Liver (tissue), 9 donors: Measurements from ENCODE around the gene PCBD1. TPM values are rescaled to one million over a fixed set of nuclear protein-coding genes. Genes with fewer than 3 reads are reported as not detected.
"Not testable (repeated sequence)": the region's sequence is repeated elsewhere in the genome, so short reads cannot be mapped to it uniquely, and the experiment has no call there.

Source experiments
- DNase-seq: peaks from one replicate; pipeline ENCODE4 v3.0.0-alpha.2; 2017; ENCODE audit warnings: low spot score
- H3K27ac ChIP-seq, 2 donors: one replicate each; pipeline ENCODE4 v1.7.0; 2013; ENCODE audit warnings: inconsistent platforms in 2 of 2, low read length in 2 of 2, control low read depth in 1 of 2, low read depth in 1 of 2, mild to moderate bottlenecking in 1 of 2
- H3K27me3 ChIP-seq, 4 donors: one replicate each; pipeline versions ENCODE4 v1.6.1 to v1.7.0; 2013; ENCODE audit warnings: low read length in 3 of 4, inconsistent platforms in 1 of 4, mild to moderate bottlenecking in 1 of 4, moderate library complexity in 1 of 4; ENCODE audit not compliant: control insufficient read depth in 4 of 4, insufficient read depth in 4 of 4
- H3K36me3 ChIP-seq, 4 donors: one replicate each; pipeline versions ENCODE4 v1.6.1 to v1.7.0; 2013; ENCODE audit warnings: low read length in 3 of 4, mild to moderate bottlenecking in 3 of 4, low read depth in 1 of 4, moderate library complexity in 1 of 4; ENCODE audit not compliant: control insufficient read depth in 4 of 4, insufficient read depth in 3 of 4
- H3K4me1 ChIP-seq, 4 donors: one replicate each; pipeline versions ENCODE4 v1.6.1 to v1.7.0; 2013; ENCODE audit warnings: low read length in 3 of 4, mild to moderate bottlenecking in 3 of 4, moderate library complexity in 1 of 4; ENCODE audit not compliant: control insufficient read depth in 4 of 4, insufficient read depth in 4 of 4
- H3K4me3 ChIP-seq, 3 donors: one replicate each; pipeline versions ENCODE4 v1.6.1 to v1.7.0; 2013; ENCODE audit warnings: low read length in 3 of 3, control low read depth in 1 of 3, low read depth in 1 of 3, mild to moderate bottlenecking in 1 of 3
- H3K9ac ChIP-seq, 2 donors: one replicate each; pipeline ENCODE4 v1.7.0; 2013; ENCODE audit warnings: low read length in 2 of 2, mild to moderate bottlenecking in 2 of 2, moderate library complexity in 2 of 2, control low read depth in 1 of 2, low read depth in 1 of 2
- H3K9me3 ChIP-seq, 4 donors: one replicate each; pipeline versions ENCODE4 v1.6.1 to v1.7.0; 2013; ENCODE audit warnings: low read length in 3 of 4; ENCODE audit not compliant: control insufficient read depth in 4 of 4
- ATF3 ChIP-seq: IDR thresholded peaks from 2 replicates; pipeline ENCODE4 v1.6.1; 2016; ENCODE audit warnings: antibody characterized with exemption
- CTCF ChIP-seq: fragments of 150-350 bp; IDR thresholded peaks from 2 replicates; pipeline ENCODE4 v1.5.1; 2017; ENCODE audit warnings: improper control_type of control experiment, low read depth, low read length; ENCODE audit not compliant: missing input control
- EGR1 ChIP-seq, 2 donors: IDR thresholded peaks; 2 replicates each; pipeline ENCODE4 v1.6.1; 2016 to 2018; ENCODE audit warnings: antibody characterized with exemption in 2 of 2, low read depth in 2 of 2
- FOXA1 ChIP-seq: IDR thresholded peaks from 2 replicates; pipeline ENCODE4 v1.6.1; 2016; ENCODE audit warnings: antibody characterized with exemption
- FOXA2 ChIP-seq: IDR thresholded peaks from 2 replicates; pipeline ENCODE4 v1.6.1; 2016; ENCODE audit warnings: antibody characterized with exemption
- GABPA ChIP-seq, 2 donors: IDR thresholded peaks in 1 of 2; conservative IDR thresholded peaks in 1 of 2; 2 replicates each; pipeline ENCODE4 v1.6.1; 2016; ENCODE audit warnings: antibody characterized with exemption in 2 of 2, mild to moderate bottlenecking in 1 of 2, moderate library complexity in 1 of 2
- HNF4A ChIP-seq, 2 donors: conservative IDR thresholded peaks; 2 replicates each; pipeline ENCODE4 v1.6.1; 2016; ENCODE audit warnings: antibody characterized with exemption in 2 of 2, mild to moderate bottlenecking in 2 of 2
- HNF4G ChIP-seq: IDR thresholded peaks from 2 replicates; pipeline ENCODE4 v1.6.1; 2016; ENCODE audit warnings: antibody characterized with exemption
- MAX ChIP-seq: IDR thresholded peaks from 2 replicates; pipeline ENCODE4 v1.6.1; 2016; ENCODE audit warnings: antibody characterized with exemption
- NR2F2 ChIP-seq: IDR thresholded peaks from 2 replicates; pipeline ENCODE4 v1.6.1; 2016; ENCODE audit warnings: antibody characterized with exemption
- RAD21 ChIP-seq, 2 donors: IDR thresholded peaks; 2 replicates each; pipeline ENCODE4 v1.6.1; 2016; ENCODE audit warnings: antibody characterized with exemption in 2 of 2, mild to moderate bottlenecking in 2 of 2
- SP1 ChIP-seq: IDR thresholded peaks from 2 replicates; pipeline ENCODE4 v1.6.1; 2018; ENCODE audit warnings: antibody characterized with exemption, mild to moderate bottlenecking
- TAF1 ChIP-seq: conservative IDR thresholded peaks from 2 replicates; pipeline ENCODE4 v1.6.1; 2016; ENCODE audit warnings: antibody characterized with exemption, mild to moderate bottlenecking
- YY1 ChIP-seq: IDR thresholded peaks from 2 replicates; pipeline ENCODE4 v1.6.1; 2016; ENCODE audit warnings: antibody characterized with exemption, mild to moderate bottlenecking
- ZBTB33 ChIP-seq: IDR thresholded peaks from 2 replicates; pipeline ENCODE4 v1.6.1; 2016; ENCODE audit warnings: antibody characterized with exemption
- WGBS: extraction: QIAGEN DNeasy Blood & Tissue Kit; methylation state at CpG from one replicate; pipeline ENCODE4 v1.1.7; 2013; 5-methylcytosine and 5-hydroxymethylcytosine counted together
- polyA plus RNA-seq, 2 donors: library from polyadenylated mRNA; stranded (reverse) in 1 of 2; unstranded in 1 of 2; fragments of 200-250 nt in 1 of 2; fragments of >200 nt in 1 of 2; fragmentation: Nextera tagmentation in 1 of 2; extraction: Ambion mirVana in 1 of 2; gene quantifications; one replicate each; pipeline versions ENCODE4 v1.2.1 to v1.2.3, GENCODE V29; 2013 to 2015
- total RNA-seq, 2 donors: library from RNA; depleted of rRNA; stranded (reverse); fragments of >200 nt; gene quantifications; one replicate each; pipeline ENCODE4 v1.2.3, GENCODE V29; 2014
- donor health status: healthy.
- donor health status: healthy.
- donor health status: healthy.
- donor health status: healthy.
- donor health status: healthy.

The PCBD1 gene
- total and polyA plus RNA-seq, 4 donors: 72.0 to 458 (median 171) TPM

- no peaks in the 10 kb centered on the region for H3K36me3 ChIP-seq
- 85% methylated on average over 8 of the region's 8 CpGs for WGBS
- no peak overlapping the region for H3K9ac ChIP-seq
Observed at GRCh38 chr10:70923696-70924095, 35.3 kb upstream of the PCBD1 start.

GRCh38 chr10:70921285-70921684, 32.9 kb upstream of the PCBD1 start:
- Histone ChIP-seq H3K27me3 (no peaks in the 10 kb centered on the region), H3K9me3 (no peaks in the 10 kb centered on the region), H3K9ac (no peak overlapping the region), H3K36me3 (no peaks in the 10 kb centered on the region), H3K4me1 (no peaks in the 10 kb centered on the region), H3K27ac (no peak overlapping the region), H3K4me3 (no peak overlapping the region)
- no peak for DNase-seq
- WGBS: 41% methylated on average over 1 of the region's 1 CpG
- TF ChIP-seq ZBTB33: no peak
- TF ChIP-seq EGR1 (IDR thresholded peaks at IDR 0.05; ENCODE audit: low read depth in 2 of 2): no peak
- no peak for TF ChIP-seq TAF1
- no peak for TF ChIP-seq HNF4G
- TF ChIP-seq GABPA (IDR thresholded peaks at IDR 0.05 in 1 of 2, conservative IDR thresholded peaks at IDR 0.05 in 1 of 2): no peak
- no peak for TF ChIP-seq ATF3

More at GRCh38 chr10:70923696-70924095, 35.3 kb upstream of the PCBD1 start:
- no peak overlapping the region for H3K27ac ChIP-seq
- no peaks in the 10 kb centered on the region for H3K27me3 ChIP-seq
- H3K9me3 ChIP-seq: no peaks in the 10 kb centered on the region
- DNase-seq: no peak
- H3K4me3 ChIP-seq: no peak overlapping the region
- H3K4me1 ChIP-seq: no peaks in the 10 kb centered on the region
- no peak for TF ChIP-seq HNF4A (conservative IDR thresholded peaks at IDR 0.05)
- no peak for TF ChIP-seq FOXA1
- no peak for TF ChIP-seq YY1
- TF ChIP-seq CTCF: no peak

- Histone ChIP-seq H3K4me3 (no peak overlapping the region), H3K9ac (no peak overlapping the region), H3K9me3 (no peaks in the 10 kb centered on the region), H3K4me1 (no peaks in the 10 kb centered on the region), H3K27ac (no peak overlapping the region), H3K36me3 (no peaks in the 10 kb centered on the region), H3K27me3 (no peaks in the 10 kb centered on the region)
- 61% methylated on average over 4 of the region's 4 CpGs for WGBS
- TF ChIP-seq EGR1 (IDR thresholded peaks at IDR 0.05; ENCODE audit: low read depth in 2 of 2) (no peak), ATF3 (no peak), GABPA (IDR thresholded peaks at IDR 0.05 in 1 of 2, conservative IDR thresholded peaks at IDR 0.05 in 1 of 2) (no peak), FOXA2 (no peak), TAF1 (no peak), CTCF (no peak), FOXA1 (no peak), NR2F2 (no peak), RAD21 (IDR thresholded peaks at IDR 0.05) (no peak), HNF4A (conservative IDR thresholded peaks at IDR 0.05) (no peak), MAX (no peak), YY1 (no peak), SP1 (no peak)
- no peak for DNase-seq
Observed at GRCh38 chr10:70920519-70920918, 32.2 kb upstream of the PCBD1 start.

GRCh38 chr10:70919906-70920305, 31.5 kb upstream of the PCBD1 start:
- H3K36me3 ChIP-seq, H3K4me3 ChIP-seq, H3K27ac ChIP-seq, H3K4me1 ChIP-seq, H3K27me3 ChIP-seq, H3K9ac ChIP-seq, DNase-seq, H3K9me3 ChIP-seq: not testable (repeated sequence)
- 88% methylated on average over 10 of the region's 10 CpGs for WGBS
